Neural progenitor cell (in vitro differentiated cells): ENCODE data around the gene CACHD1.

Experiments
- CTCF ChIP-seq: fragments of 200-600 bp; sonication (generic); IDR thresholded peaks from 2 replicates; pipeline ENCODE4 v1.5.1; 2017; ENCODE audit warnings: antibody characterized with exemption, mild to moderate bottlenecking
- EZH2phosphoT487 ChIP-seq: fragments of 200-600 bp; sonication (generic); IDR thresholded peaks from 2 replicates; pipeline ENCODE4 v1.6.1; 2017; ENCODE audit warnings: antibody characterized with exemption

GRCh38 chr1:64595871-64596515 is 126.1 kb downstream of the CACHD1 start:
- no peak for TF ChIP-seq EZH2phosphoT487
- no peak for TF ChIP-seq CTCF
